Small intestine (tissue), 7 donors: ENCODE data around the gene ADGRF5. TPM values are rescaled to one million over a fixed set of nuclear protein-coding genes. Genes with fewer than 3 reads are reported as not detected.
"Not testable (repeated sequence)": the region's sequence is repeated elsewhere in the genome, so short reads cannot be mapped to it uniquely, and the experiment has no call there.

Experiments
- DNase-seq, 2 donors: peaks; one replicate each; pipeline versions ENCODE4 v3.0.0 to v3.0.0-alpha.2; 2013
- FAIRE-seq: peaks from 2 replicates; lab custom pipeline; 2012; peaks lifted over from hg19 to GRCh38; lab: Jason Lieb, UNC
- H3K27ac ChIP-seq, 3 donors: one replicate each; pipeline ENCODE4 v1.5.1; 2013; ENCODE audit warnings: low read length in 2 of 3, mild to moderate bottlenecking in 2 of 3, control low read depth in 1 of 3, inconsistent platforms in 1 of 3, low read depth in 1 of 3, moderate library complexity in 1 of 3
- H3K27me3 ChIP-seq, 3 donors: one replicate each; pipeline ENCODE4 v1.6.1; 2013; ENCODE audit warnings: low read length in 3 of 3, inconsistent platforms in 1 of 3; ENCODE audit not compliant: control insufficient read depth in 3 of 3, insufficient read depth in 3 of 3
- H3K36me3 ChIP-seq, 3 donors: one replicate each; pipeline ENCODE4 v1.6.1; 2013; ENCODE audit warnings: low read length in 3 of 3, inconsistent platforms in 1 of 3, low read depth in 1 of 3, mild to moderate bottlenecking in 1 of 3, moderate library complexity in 1 of 3; ENCODE audit not compliant: control insufficient read depth in 3 of 3, insufficient read depth in 2 of 3
- H3K4me1 ChIP-seq, 3 donors: one replicate each; pipeline ENCODE4 v1.6.1; 2013; ENCODE audit warnings: low read length in 2 of 3, inconsistent platforms in 1 of 3, low read depth in 1 of 3, mild to moderate bottlenecking in 1 of 3, moderate library complexity in 1 of 3; ENCODE audit not compliant: control insufficient read depth in 3 of 3, insufficient read depth in 2 of 3
- H3K4me3 ChIP-seq, 3 donors: one replicate each; pipeline ENCODE4 v1.5.1; 2013; ENCODE audit warnings: low read length in 3 of 3, control low read depth in 1 of 3, inconsistent platforms in 1 of 3, low read depth in 1 of 3, mild to moderate bottlenecking in 1 of 3, moderate library complexity in 1 of 3
- H3K9me3 ChIP-seq, 2 donors: one replicate each; pipeline ENCODE4 v1.6.1; 2013; ENCODE audit warnings: low read depth in 1 of 2, low read length in 1 of 2; ENCODE audit not compliant: control insufficient read depth in 2 of 2, insufficient read depth in 1 of 2
- WGBS, 3 donors: extraction: QIAGEN DNeasy Blood & Tissue Kit; methylation state at CpG; one replicate each; pipeline ENCODE4 v1.1.7; 2013; 5-methylcytosine and 5-hydroxymethylcytosine counted together
- polyA plus RNA-seq, 4 donors: library from polyadenylated mRNA; stranded (reverse) in 3 of 4; unstranded in 1 of 4; fragments of 200-250 nt in 3 of 4; fragments of 120-200 nt in 1 of 4; gene quantifications; one replicate each; pipeline versions ENCODE4 v1.2.1 to v1.2.3, GENCODE V29; 2013
- donor health status: healthy with polysubstance abuse.
- donor health status: control.
- donor health status: control.
- donor health status: Bipolar disorder and iron deficiency.
- donor health status: healthy.

The ADGRF5 gene
- polyA plus RNA-seq, 4 donors = 0.45 to 7.4 (median 3.0) TPM

GRCh38 chr6:46876126-46876525 lies 45.6 kb downstream of the ADGRF5 start:
- 11 to 35% (median 31%) methylated on average over 4 of the region's 4 CpGs for whole genome bisulfite sequencing, 3 donors
- H3K4me1 ChIP-seq = no peaks in the 10 kb centered on the region
- peaks cover 0 to 2% (median 0%) of the 10 kb centered on the region in 3 donors for H3K27me3 ChIP-seq
- H3K9me3 ChIP-seq = no peaks in the 10 kb centered on the region
- no peak overlapping the region for H3K4me3 ChIP-seq
- H3K27ac ChIP-seq = no peak overlapping the region
- DNase-seq (no peak), FAIRE-seq (no peak)
- no peaks in the 10 kb centered on the region for H3K36me3 ChIP-seq

GRCh38 chr6:46867411-46867810 lies 54.3 kb downstream of the ADGRF5 start:
- Histone ChIP-seq H3K4me1 (no peaks in the 10 kb centered on the region), H3K27ac (no peak overlapping the region), H3K9me3 (no peaks in the 10 kb centered on the region), H3K27me3 (peaks cover 0 to 2% (median 0%) of the 10 kb centered on the region in 3 donors), H3K36me3 (no peaks in the 10 kb centered on the region), H3K4me3 (no peak overlapping the region)
- no peak for DNase-seq
- WGBS, 3 donors = 80 to 86% (median 86%) methylated on average over 5 of the region's 5 CpGs
- FAIRE-seq = no peak

- no peak overlapping the region for H3K27ac ChIP-seq
- no peaks in the 10 kb centered on the region for H3K4me1 ChIP-seq
- H3K36me3 ChIP-seq = no peaks in the 10 kb centered on the region
- no peak for DNase-seq
- FAIRE-seq = no peak
- no peaks in the 10 kb centered on the region for H3K27me3 ChIP-seq
- H3K9me3 ChIP-seq = no peaks in the 10 kb centered on the region
- WGBS, 3 donors = 80 to 87% (median 87%) methylated on average over 2 of the region's 2 CpGs
- no peak overlapping the region for H3K4me3 ChIP-seq
Measured at GRCh38 chr6:46865221-46865620, 56.5 kb downstream of the ADGRF5 start.

GRCh38 chr6:46863791-46864190 lies 57.9 kb downstream of the ADGRF5 start:
- WGBS, 3 donors = 68 to 74% (median 74%) methylated on average over 3 of the region's 3 CpGs
- Histone ChIP-seq H3K27me3 (no peaks in the 10 kb centered on the region), H3K9me3 (no peaks in the 10 kb centered on the region), H3K4me3 (no peak overlapping the region), H3K36me3 (no peaks in the 10 kb centered on the region), H3K4me1 (no peaks in the 10 kb centered on the region), H3K27ac (no peak overlapping the region)
- FAIRE-seq (no peak), DNase-seq (no peak)

GRCh38 chr6:46862381-46862780 lies 59.4 kb downstream of the ADGRF5 start:
- H3K9me3 ChIP-seq = no peaks in the 10 kb centered on the region
- no peaks in the 10 kb centered on the region for H3K27me3 ChIP-seq
- H3K36me3 ChIP-seq = no peaks in the 10 kb centered on the region
- H3K4me3 ChIP-seq = no peak overlapping the region
- H3K4me1 ChIP-seq = no peaks in the 10 kb centered on the region
- FAIRE-seq (no peak), DNase-seq (no peak)
- WGBS, 3 donors = 53 to 68% (median 58%) methylated on average over 2 of the region's 2 CpGs
- no peak overlapping the region for H3K27ac ChIP-seq

GRCh38 chr6:46855966-46856365 lies 65.8 kb downstream of the ADGRF5 start:
- not testable (repeated sequence) for H3K27me3 ChIP-seq, H3K27ac ChIP-seq, H3K36me3 ChIP-seq, H3K4me3 ChIP-seq, FAIRE-seq, H3K9me3 ChIP-seq, H3K4me1 ChIP-seq
- 3 to 52% (median 9%) methylated on average over 1 of the region's 1 CpG for WGBS, 3 donors
- DNase-seq = peak; percentile 29 to 39

GRCh38 chr6:46851576-46851975 lies 70.2 kb downstream of the ADGRF5 start:
- DNase-seq, H3K9me3 ChIP-seq, H3K4me1 ChIP-seq, H3K27me3 ChIP-seq, H3K4me3 ChIP-seq, FAIRE-seq, H3K27ac ChIP-seq, H3K36me3 ChIP-seq: not testable (repeated sequence)
- WGBS, 3 donors = 56 to 74% (median 64%) methylated on average over 3 to 4 of the region's 4 CpGs

- FAIRE-seq (no peak), DNase-seq (no peak)
- 75 to 89% (median 85%) methylated on average over 2 of the region's 2 CpGs for WGBS, 3 donors
- no peaks in the 10 kb centered on the region for H3K27me3 ChIP-seq
- H3K4me3 ChIP-seq = no peak overlapping the region
- H3K36me3 ChIP-seq = peaks cover 0 to 3% (median 0%) of the 10 kb centered on the region in 3 donors
- H3K4me1 ChIP-seq = peaks cover 0 to 7% (median 0%) of the 10 kb centered on the region in 3 donors
- H3K27ac ChIP-seq = no peak overlapping the region
- H3K9me3 ChIP-seq = no peaks in the 10 kb centered on the region
Measured at GRCh38 chr6:46850792-46851191, 70.9 kb downstream of the ADGRF5 start.

- H3K36me3 ChIP-seq = peaks cover 0 to 4% (median 0%) of the 10 kb centered on the region in 3 donors
- no peaks in the 10 kb centered on the region for H3K27me3 ChIP-seq
- H3K4me3 ChIP-seq = no peak overlapping the region
- no peaks in the 10 kb centered on the region for H3K9me3 ChIP-seq
- peaks cover 0 to 7% (median 0%) of the 10 kb centered on the region in 3 donors for H3K4me1 ChIP-seq
- no peak for DNase-seq
- no peak for FAIRE-seq
- 67 to 85% (median 68%) methylated on average over 5 of the region's 5 CpGs for WGBS, 3 donors
- H3K27ac ChIP-seq = no peak overlapping the region
Measured at GRCh38 chr6:46849361-46849690, 72.4 kb downstream of the ADGRF5 start.
